ENCODE data around the gene RNF25. TPM values are rescaled to one million over a fixed set of nuclear protein-coding genes. Genes with fewer than 3 reads are reported as not detected.

The RNF25 gene
- total and polyA plus RNA-seq, 2 of the 8 experiments (the other 6 are each of a cell fraction or from before 2014, with no cell fraction given): 19.6 to 29.6 TPM

DNA sequence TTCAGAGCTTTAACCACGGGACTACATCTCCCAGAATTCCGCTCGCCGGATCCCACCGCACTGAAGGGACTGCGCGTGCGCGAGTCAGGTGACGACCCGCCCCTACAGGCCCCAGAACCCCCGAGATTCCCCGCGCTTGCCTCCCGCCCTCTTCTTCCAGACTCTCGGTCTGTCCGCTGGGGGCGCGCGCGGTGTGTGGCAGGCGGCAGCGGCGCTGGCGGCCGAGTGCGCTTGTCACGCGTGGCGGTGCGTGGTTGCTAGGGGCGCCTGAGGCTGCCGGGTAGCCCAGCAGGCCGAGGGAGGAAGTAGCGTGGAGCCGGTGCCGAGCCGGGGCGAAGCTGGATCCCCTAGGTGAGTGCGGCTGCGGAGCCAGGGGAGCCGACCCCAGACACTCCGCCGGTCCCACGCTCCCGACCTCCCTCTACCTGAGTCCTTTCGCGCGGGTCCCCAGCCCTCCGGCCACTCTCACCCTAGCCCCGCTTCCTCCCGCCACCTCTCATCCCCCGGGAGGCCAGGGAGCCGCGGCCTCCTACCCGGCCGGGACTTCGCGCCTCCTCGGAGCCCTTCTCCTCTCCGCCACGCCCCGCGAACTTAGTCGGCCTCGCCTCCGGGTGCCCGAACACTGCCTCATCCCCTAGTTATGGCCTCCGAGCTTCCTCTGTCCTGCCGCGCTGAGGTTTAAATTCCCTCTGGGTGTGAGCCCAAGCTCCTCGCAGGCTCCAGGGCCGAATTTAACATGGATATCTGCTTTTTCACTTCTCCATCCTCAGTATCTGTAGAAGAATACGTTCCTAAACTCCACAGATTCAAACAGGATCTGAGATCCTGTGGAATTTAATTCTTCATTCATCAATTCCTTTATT lies 39.1 kb upstream of the RNF25 start, which contains the start of gene TTLL4:
Gene TTLL4 (plus strand): TSS at position 149 of the 863 bp plus-strand sequence. CDS start 26,842 bp downstream, outside the sequence.
- ChIA-PET POLR2A (ENCODE audit: partially characterized antibody) (interaction anchor here (0.7 to 2.3 kb wide), 13 partner anchors 8 to 111 kb away, joined by 3 to 14 read pairs (median 3); partner anchors contain the start of genes BCS1L, RNF25, STK36 and ZNF142), CTCF (ENCODE audit: partially characterized antibody) (interaction anchor here (0.6 to 2.7 kb wide), 14 partner anchors 8 to 137 kb away, joined by 3 to 17 read pairs (median 6); partner anchors contain the start of genes BCS1L, RNF25, STK36 and ZNF142)
- peak; percentile 13 for FAIRE-seq
- Histone ChIP-seq H3K9ac (replicated peaks in 1 of 4; ENCODE audit: extremely low read depth in 1 of 4, low read depth in 3 of 4, low read length in 3 of 4) (peak within 1 kb of the TSS; percentile 46 to 79 (median 76)), H3K56ac (replicated peaks; ENCODE audit: insufficient read length, low read depth, low read length) (peak within 1 kb of the TSS; percentile 63), H2AFZ (ENCODE audit: low read length) (peak within 1 kb of the TSS; percentile 87), H2BK20ac (ENCODE audit: low read length) (no peak within 1 kb of the TSS), H3K4ac (replicated peaks; ENCODE audit: insufficient read length, low read depth, low read length) (no peak within 1 kb of the TSS), H4K91ac (replicated peaks; ENCODE audit: insufficient read length, low read length) (no peak within 1 kb of the TSS), H2BK5ac (ENCODE audit: low read depth, low read length) (peak within 1 kb of the TSS; percentile 66; the same call in 1 of the 2 replicates), H3K4me1 (replicated peaks in 1 of 4; ENCODE audit: control insufficient read depth in 3 of 4, insufficient read depth in 4 of 4, low read length in 3 of 4) (peaks cover 0 to 4% (median 1%) of the 10 kb centered on the region in 4 experiments; a peak in 4 of 7 replicates), H3K23me2 (ENCODE audit: low read depth, low read length) (0 out of 2 replicates have a peak, but pooled peaks cover 2% of the 10 kb centered on the region), H3K23ac (ENCODE audit: insufficient read length) (no peak within 1 kb of the TSS), H3K79me1 (ENCODE audit: low read depth, low read length) (peaks cover 7% of the 10 kb centered on the region; the same call in 1 of the 2 replicates), H4K20me1 (replicated peaks in 1 of 2; ENCODE audit: control insufficient read depth in 1 of 2, insufficient read depth in 2 of 2, low read length in 2 of 2) (peaks cover 0 to 4% of the 10 kb centered on the region in 2 experiments), H3K4me2 (ENCODE audit: insufficient read depth in 1 of 2, low read depth in 2 of 2, low read length in 2 of 2) (peak within 1 kb of the TSS; percentile 56 to 74), H3K4me3 (ENCODE audit: extremely low read depth in 1 of 4, insufficient read depth in 2 of 4, low read depth in 3 of 4, low read length in 4 of 4) (peak within 1 kb of the TSS; percentile 85 to 90 (median 89)), H2BK15ac (ENCODE audit: low read length) (peak within 1 kb of the TSS; percentile 4; the same call in 1 of the 2 replicates), H3K9me3 (ENCODE audit: insufficient read depth in 2 of 2, low read depth in 1 of 2, low read length in 1 of 2) (no peaks in the 10 kb centered on the region), H3K36me3 (ENCODE audit: control insufficient read depth in 2 of 4, insufficient read depth in 4 of 4, low read length in 3 of 4) (peaks cover 0 to 3% (median 0%) of the 10 kb centered on the region in 4 experiments; a peak in 1 of 8 replicates), H2AK5ac (ENCODE audit: low read depth, low read length) (no peak within 1 kb of the TSS), H3K79me2 (ENCODE audit: control insufficient read depth in 1 of 2, insufficient read depth in 2 of 2, low read length in 2 of 2) (peaks cover 4 to 43% of the 10 kb centered on the region in 2 experiments), H3K27me3 (replicated peaks in 1 of 4; ENCODE audit: control insufficient read depth in 3 of 4, extremely low read depth in 1 of 4, insufficient read depth in 3 of 4, low read length in 3 of 4) (no peaks in the 10 kb centered on the region), H3K14ac (ENCODE audit: insufficient read length) (no peak within 1 kb of the TSS), H2BK12ac (ENCODE audit: low read depth, low read length) (no peak within 1 kb of the TSS), H4K5ac (ENCODE audit: insufficient read length, low read depth, low read length) (peak within 1 kb of the TSS; percentile 84), H2BK120ac (replicated peaks; ENCODE audit: low read depth, low read length) (no peak within 1 kb of the TSS), H3K18ac (ENCODE audit: extremely low read depth, low read length) (peak within 1 kb of the TSS; percentile 62; the same call in 1 of the 2 replicates), H4K8ac (ENCODE audit: extremely low read depth, insufficient read depth, low read length) (peak within 1 kb of the TSS; percentile 83), H3K27ac (ENCODE audit: low read depth, low read length) (peak within 1 kb of the TSS; percentile 46; the same call in 1 of the 2 replicates)
- DNase-seq (ENCODE audit: low read depth in 1 of 2, low spot score in 2 of 2): peak; percentile 77 to 98
- WGBS, 2 experiments (ENCODE audit: extremely low coverage in 1 of 2, insufficient coverage in 1 of 2, insufficient read length in 1 of 2, insufficient replicate concordance in 2 of 2, low coverage in 1 of 2, low lambda C conversion rate in 2 of 2, missing lambda C conversion rate in 1 of 2): 1% methylated on average over 61 of the region's 74 CpGs; no CpG with 5 or more reads in 1 of the 2 experiments
- TF ChIP-seq SIRT6 (IDR thresholded peaks at IDR 0.05; ENCODE audit: low read length): no peak
- no peak for TF ChIP-seq TCF12 (IDR thresholded peaks at IDR 0.05; ENCODE audit: low read depth, low read length)
- TF ChIP-seq CTBP2 (IDR thresholded peaks at IDR 0.05; ENCODE audit: borderline replicate concordance, insufficient read depth, insufficient read length, low read length): no peak
- TF ChIP-seq SIX5 (IDR thresholded peaks at IDR 0.05; ENCODE audit: low read depth, low read length): peak; percentile 69
- TF ChIP-seq EGR1 (IDR thresholded peaks at IDR 0.05; ENCODE audit: borderline replicate concordance, low read depth, low read length): no peak
- TF ChIP-seq, protein P1, sequence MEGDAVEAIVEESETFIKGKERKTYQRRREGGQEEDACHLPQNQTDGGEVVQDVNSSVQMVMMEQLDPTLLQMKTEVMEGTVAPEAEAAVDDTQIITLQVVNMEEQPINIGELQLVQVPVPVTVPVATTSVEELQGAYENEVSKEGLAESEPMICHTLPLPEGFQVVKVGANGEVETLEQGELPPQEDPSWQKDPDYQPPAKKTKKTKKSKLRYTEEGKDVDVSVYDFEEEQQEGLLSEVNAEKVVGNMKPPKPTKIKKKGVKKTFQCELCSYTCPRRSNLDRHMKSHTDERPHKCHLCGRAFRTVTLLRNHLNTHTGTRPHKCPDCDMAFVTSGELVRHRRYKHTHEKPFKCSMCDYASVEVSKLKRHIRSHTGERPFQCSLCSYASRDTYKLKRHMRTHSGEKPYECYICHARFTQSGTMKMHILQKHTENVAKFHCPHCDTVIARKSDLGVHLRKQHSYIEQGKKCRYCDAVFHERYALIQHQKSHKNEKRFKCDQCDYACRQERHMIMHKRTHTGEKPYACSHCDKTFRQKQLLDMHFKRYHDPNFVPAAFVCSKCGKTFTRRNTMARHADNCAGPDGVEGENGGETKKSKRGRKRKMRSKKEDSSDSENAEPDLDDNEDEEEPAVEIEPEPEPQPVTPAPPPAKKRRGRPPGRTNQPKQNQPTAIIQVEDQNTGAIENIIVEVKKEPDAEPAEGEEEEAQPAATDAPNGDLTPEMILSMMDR (IDR thresholded peaks at IDR 0.05; ENCODE audit: control extremely low read depth in 1 of 3, insufficient read depth in 1 of 3, low read depth in 1 of 3, low read length in 3 of 3): peak; percentile 78 to 79 (median 79)
- no peak for TF ChIP-seq CEBPB (IDR thresholded peaks at IDR 0.05; ENCODE audit: low read depth, low read length)
- no peak for TF ChIP-seq CHD2 (IDR thresholded peaks at IDR 0.05; ENCODE audit: low read length)

All from H1 (cell line).